CD14-positive monocyte (primary cell): ENCODE measurements around the gene PHLDB3. TPM values are rescaled to one million over a fixed set of nuclear protein-coding genes. Genes with fewer than 3 reads are reported as not detected.

Source experiments
- DNase-seq, 3 donors: peaks; one replicate each; pipeline ENCODE4 v3.0.0-alpha.2; 2011 to 2022
- H2AFZ ChIP-seq: 2 replicates; pipeline ENCODE4 v1.6.0; 2012; ENCODE audit warnings: mild to moderate bottlenecking, low read depth, low read length, inconsistent platforms; ENCODE audit not compliant: insufficient read depth, poor library complexity, severe bottlenecking
- H3K27ac ChIP-seq, 2 donors: 1 replicate in 1 of 2; 2 replicates in 1 of 2; pipeline ENCODE4 v1.5.1; 2012 to 2013; ENCODE audit warnings: low read length in 2 of 2, control low read depth in 1 of 2, inconsistent platforms in 1 of 2, low read depth in 1 of 2, mild to moderate bottlenecking in 1 of 2
- H3K27me3 ChIP-seq, 2 donors: one replicate each; pipeline versions ENCODE4 v1.6.0 to v1.6.1; 2011 to 2013; ENCODE audit warnings: low read length in 2 of 2; ENCODE audit not compliant: control insufficient read depth in 2 of 2, insufficient read depth in 2 of 2
- H3K36me3 ChIP-seq, 2 donors: replicated peaks in 1 of 2; 1 replicate in 1 of 2; 2 replicates in 1 of 2; pipeline versions ENCODE4 v1.5.1 to v1.6.1; 2012 to 2013; ENCODE audit warnings: low read length in 2 of 2, control low read depth in 1 of 2, inconsistent platforms in 1 of 2, mild to moderate bottlenecking in 1 of 2; ENCODE audit not compliant: insufficient read depth in 2 of 2, control insufficient read depth in 1 of 2
- H3K4me1 ChIP-seq, 2 donors: 1 replicate in 1 of 2; 2 replicates in 1 of 2; pipeline versions ENCODE4 v1.5.1 to v1.6.1; 2012 to 2013; ENCODE audit warnings: low read length in 2 of 2, control low read depth in 1 of 2, inconsistent platforms in 1 of 2, mild to moderate bottlenecking in 1 of 2, moderate library complexity in 1 of 2; ENCODE audit not compliant: insufficient read depth in 2 of 2, control insufficient read depth in 1 of 2
- H3K4me2 ChIP-seq: replicated peaks from 2 replicates; pipeline ENCODE3; 2012; ENCODE audit warnings: low read length, moderate library complexity, mild to moderate bottlenecking; ENCODE audit not compliant: poor library complexity, severe bottlenecking; ENCODE audit errors: extremely low read depth
- H3K4me3 ChIP-seq, 3 experiments: fragments of 200-600 bp in 1 of 3; sonication (generic) in 1 of 3; replicated peaks in 1 of 3; 1 replicate in 2 of 3; 2 replicates in 1 of 3; pipeline ENCODE4 v1.5.1; 2011 to 2013; ENCODE audit warnings: low read length in 3 of 3, mild to moderate bottlenecking in 3 of 3, control low read depth in 2 of 3, low read depth in 2 of 3, inconsistent platforms in 1 of 3, moderate library complexity in 1 of 3
- H3K79me2 ChIP-seq: 2 replicates; pipeline ENCODE4 v1.6.0; 2012; ENCODE audit warnings: mild to moderate bottlenecking, control low read depth, inconsistent platforms, low read length, moderate library complexity; ENCODE audit not compliant: insufficient read depth
- H3K9ac ChIP-seq: 2 replicates; pipeline ENCODE4 v1.6.0; 2017; ENCODE audit warnings: low read length, mild to moderate bottlenecking; ENCODE audit not compliant: insufficient read depth, poor library complexity, severe bottlenecking
- H3K9me3 ChIP-seq, 2 donors: replicated peaks in 1 of 2; 1 replicate in 1 of 2; 2 replicates in 1 of 2; pipeline versions ENCODE4 v1.5.1 to v1.6.1; 2012 to 2013; ENCODE audit warnings: low read length in 2 of 2, control low read depth in 1 of 2; ENCODE audit not compliant: control insufficient read depth in 1 of 2, insufficient read depth in 1 of 2
- H4K20me1 ChIP-seq: 2 replicates; pipeline ENCODE4 v1.6.0; 2012; ENCODE audit warnings: mild to moderate bottlenecking, low read length, control low read depth, moderate library complexity; ENCODE audit not compliant: insufficient read depth
- H3K27ac Mint-ChIP-seq, 7 donors: one replicate each; pipeline ENCODE4 v1.8.0; 2020; ENCODE audit warnings: mild to moderate bottlenecking in 7 of 7, mixed read lengths in 7 of 7, moderate library complexity in 6 of 7, inconsistent platforms in 2 of 7
- H3K27me3 Mint-ChIP-seq, 3 donors: one replicate each; pipeline ENCODE4 v1.8.0; 2021 to 2022; ENCODE audit warnings: low read depth in 3 of 3, mild to moderate bottlenecking in 3 of 3, mixed read lengths in 3 of 3, moderate library complexity in 3 of 3, inconsistent platforms in 1 of 3
- H3K36me3 Mint-ChIP-seq, 2 donors: one replicate each; pipeline ENCODE4 v1.8.0; 2020; ENCODE audit warnings: mixed read lengths in 2 of 2, inconsistent platforms in 1 of 2, mild to moderate bottlenecking in 1 of 2
- H3K4me1 Mint-ChIP-seq: one replicate; pipeline ENCODE4 v1.8.0; 2020; ENCODE audit warnings: mild to moderate bottlenecking, mixed read lengths
- H3K4me3 Mint-ChIP-seq, 2 donors: one replicate each; pipeline ENCODE4 v1.8.0; 2020; ENCODE audit warnings: mild to moderate bottlenecking in 2 of 2, mixed read lengths in 2 of 2, moderate library complexity in 1 of 2
- H3K9me3 Mint-ChIP-seq, 7 donors: one replicate each; pipeline ENCODE4 v1.8.0; 2020 to 2022; ENCODE audit warnings: mixed read lengths in 7 of 7, mild to moderate bottlenecking in 6 of 7, moderate library complexity in 6 of 7, inconsistent platforms in 2 of 7
- WGBS: methylation state at CpG from one replicate; pipeline ENCODE4 v1.1.5; 2013; ENCODE audit warnings: missing lambda C conversion rate; ENCODE audit not compliant: insufficient coverage; 5-methylcytosine and 5-hydroxymethylcytosine counted together
- intact Hi-C, 2 donors: fragments of 100-400 bp; cut with micrococcal nuclease; formaldehyde crosslinking; loops; one replicate each; pipeline versions ENCODE4 v1.15.0 to v1.15.1; 2023
- polyA plus RNA-seq, 3 donors: library from polyadenylated mRNA; depleted of rRNA in 1 of 3; unstranded in 2 of 3; stranded (reverse) in 1 of 3; fragments of 300-500 nt in 2 of 3; fragments of >200 nt in 1 of 3; fragmentation: Illumina TruSeq in 2 of 3; gene quantifications; 1 replicate in 2 of 3; 2 replicates in 1 of 3; pipeline ENCODE4 v1.2.3, GENCODE V29; 2012 to 2021
- TF ChIP-seq, protein P1 (sequence below): fragments of 200-600 bp; IDR thresholded peaks from one replicate; pipeline ENCODE4 v1.8.0; 2022; ENCODE audit warnings: antibody characterized with exemption, mild to moderate bottlenecking

PHLDB3 gene
- polyA plus RNA-seq, 3 donors: 1.4 to 3.4 (median 1.7) TPM

DNA sequence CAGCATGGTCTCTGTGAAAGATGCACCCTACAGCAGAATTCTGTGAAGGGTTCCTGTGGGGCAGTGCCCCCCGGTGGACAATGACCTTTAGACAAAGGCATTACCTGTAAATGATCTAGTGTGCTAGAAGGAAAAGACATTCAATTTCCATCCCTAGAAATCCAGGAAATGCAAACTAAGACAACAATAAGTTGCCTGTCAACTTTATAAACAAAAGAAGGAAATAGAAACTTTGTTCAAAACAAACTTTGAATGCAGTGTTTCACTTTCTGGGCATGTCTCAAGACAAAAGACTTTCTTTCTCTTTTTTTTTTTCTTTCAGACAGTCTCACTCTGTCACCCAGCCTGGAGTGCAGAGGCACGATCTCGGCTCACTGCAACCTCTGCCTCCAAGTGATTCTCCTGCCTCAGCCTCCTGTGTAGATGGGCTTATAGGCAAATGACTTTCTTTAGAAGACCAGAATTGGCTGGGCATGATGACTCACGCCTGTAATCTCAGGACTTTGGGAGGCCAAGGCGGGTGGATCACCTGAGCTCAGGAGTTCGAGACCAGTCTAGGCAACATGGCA, 74.3 kb downstream of the PHLDB3 start:
- H3K27ac ChIP-seq: no peak overlapping the region
- no peaks in the 10 kb centered on the region for H3K79me2 ChIP-seq
- no peaks in the 10 kb centered on the region for H3K4me1 ChIP-seq
- intact Hi-C loops: no loop called here
- H3K9me3 ChIP-seq: no peaks in the 10 kb centered on the region
- Mint-ChIP-seq H3K27ac (peak overlapping the region in 4 of 7 donors; percentile 19 to 89 (median 42)), H3K9me3 (no peaks in the 10 kb centered on the region), H3K27me3 (peaks cover 4 to 9% (median 8%) of the 10 kb centered on the region in 3 donors), H3K36me3 (no peaks in the 10 kb centered on the region), H3K4me1 (peaks cover 12% of the 10 kb centered on the region), H3K4me3 (peak overlapping the region in 1 of 2 donors; percentile 46)
- TF ChIP-seq, protein P1, sequence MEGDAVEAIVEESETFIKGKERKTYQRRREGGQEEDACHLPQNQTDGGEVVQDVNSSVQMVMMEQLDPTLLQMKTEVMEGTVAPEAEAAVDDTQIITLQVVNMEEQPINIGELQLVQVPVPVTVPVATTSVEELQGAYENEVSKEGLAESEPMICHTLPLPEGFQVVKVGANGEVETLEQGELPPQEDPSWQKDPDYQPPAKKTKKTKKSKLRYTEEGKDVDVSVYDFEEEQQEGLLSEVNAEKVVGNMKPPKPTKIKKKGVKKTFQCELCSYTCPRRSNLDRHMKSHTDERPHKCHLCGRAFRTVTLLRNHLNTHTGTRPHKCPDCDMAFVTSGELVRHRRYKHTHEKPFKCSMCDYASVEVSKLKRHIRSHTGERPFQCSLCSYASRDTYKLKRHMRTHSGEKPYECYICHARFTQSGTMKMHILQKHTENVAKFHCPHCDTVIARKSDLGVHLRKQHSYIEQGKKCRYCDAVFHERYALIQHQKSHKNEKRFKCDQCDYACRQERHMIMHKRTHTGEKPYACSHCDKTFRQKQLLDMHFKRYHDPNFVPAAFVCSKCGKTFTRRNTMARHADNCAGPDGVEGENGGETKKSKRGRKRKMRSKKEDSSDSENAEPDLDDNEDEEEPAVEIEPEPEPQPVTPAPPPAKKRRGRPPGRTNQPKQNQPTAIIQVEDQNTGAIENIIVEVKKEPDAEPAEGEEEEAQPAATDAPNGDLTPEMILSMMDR: no peak
- no peaks in the 10 kb centered on the region for H3K27me3 ChIP-seq
- 92% methylated on average over 2 of the region's 6 CpGs for WGBS
- H4K20me1 ChIP-seq: no peaks in the 10 kb centered on the region
- no peaks in the 10 kb centered on the region for H3K36me3 ChIP-seq
- H2AFZ ChIP-seq: no peak overlapping the region
- H3K4me3 ChIP-seq: no peak overlapping the region
- no peak overlapping the region for H3K4me2 ChIP-seq
- peak in 1 of 3 donors; percentile 53 for DNase-seq
- no peak overlapping the region for H3K9ac ChIP-seq

DNA sequence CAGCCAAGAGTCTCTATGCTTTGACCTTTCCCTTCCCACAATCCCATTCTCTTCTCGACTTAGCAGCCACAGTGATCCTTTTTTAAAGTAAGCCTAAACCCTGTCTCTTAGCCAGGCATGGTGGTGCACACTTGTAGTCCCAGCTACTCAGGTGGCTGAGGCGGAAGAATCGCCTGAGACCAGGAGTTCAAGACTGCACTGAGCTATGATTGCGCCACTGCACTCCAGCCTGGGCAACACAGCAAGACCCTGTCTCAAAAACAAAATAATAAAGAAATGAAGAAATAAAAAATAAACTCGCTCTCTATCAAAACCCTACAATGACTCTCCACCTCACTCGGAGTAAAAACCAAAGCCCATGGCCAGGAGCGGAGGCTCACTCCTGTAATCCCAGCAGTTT, 75.2 kb downstream of the PHLDB3 start:
- Histone ChIP-seq H3K27ac (no peak overlapping the region), H3K9ac (no peak overlapping the region), H3K36me3 (no peaks in the 10 kb centered on the region), H3K27me3 (no peaks in the 10 kb centered on the region), H2AFZ (no peak overlapping the region), H3K4me3 (no peak overlapping the region), H3K4me2 (no peak overlapping the region), H3K79me2 (no peaks in the 10 kb centered on the region), H3K4me1 (no peaks in the 10 kb centered on the region), H3K9me3 (no peaks in the 10 kb centered on the region), H4K20me1 (no peaks in the 10 kb centered on the region)
- Mint-ChIP-seq H3K36me3 (no peaks in the 10 kb centered on the region), H3K27ac (peak overlapping the region in 1 of 7 donors; percentile 20), H3K27me3 (peaks cover 2 to 7% (median 4%) of the 10 kb centered on the region in 3 donors), H3K4me3 (no peak overlapping the region), H3K9me3 (no peaks in the 10 kb centered on the region), H3K4me1 (peaks cover 12% of the 10 kb centered on the region)
- TF ChIP-seq, protein P1: no peak
- no peak for DNase-seq
- WGBS: 100% methylated on average over 2 of the region's 7 CpGs
- intact Hi-C loops: no loop called here
